ENCODE results near the gene CSH1.
"Not testable (repeated sequence)": the region's sequence is repeated elsewhere in the genome, so short reads cannot be mapped to it uniquely, and the experiment has no call there.

CSH1 gene

GRCh38 chr17:63903787-63904201, 7.4 kb upstream of the CSH1 start:
- not testable (repeated sequence) for DNase-seq (ENCODE audit: low spot score)

GRCh38 chr17:63901971-63902370, 5.6 kb upstream of the CSH1 start:
- DNase-seq (ENCODE audit: low spot score) = not testable (repeated sequence)

- DNase-seq (ENCODE audit: low spot score) = peak; percentile 37
Observed at GRCh38 chr17:63898899-63899798, 2.8 kb upstream of the CSH1 start.

GRCh38 chr17:63894821-63895220, 1.6 kb downstream of the CSH1 start:
- not testable (repeated sequence) for DNase-seq (ENCODE audit: low spot score)

- not testable (repeated sequence) for DNase-seq (ENCODE audit: low spot score)
Observed at GRCh38 chr17:63894021-63894420, 2.4 kb downstream of the CSH1 start.

GRCh38 chr17:63892316-63893037, 3.9 kb downstream of the CSH1 start:
- DNase-seq (ENCODE audit: low spot score) = not testable (repeated sequence)

- not testable (repeated sequence) for DNase-seq (ENCODE audit: low spot score)
Observed at GRCh38 chr17:63889026-63889848, 7.1 kb downstream of the CSH1 start.

- DNase-seq (ENCODE audit: low spot score) = not testable (repeated sequence)
Observed at GRCh38 chr17:63885119-63885518, 11.3 kb downstream of the CSH1 start.

GRCh38 chr17:63882626-63883126, 13.7 kb downstream of the CSH1 start:
- not testable (repeated sequence) for DNase-seq (ENCODE audit: low spot score)

GRCh38 chr17:63881935-63882601, 14.3 kb downstream of the CSH1 start, which contains the start of gene GH2:
TSS of gene GH2 (minus strand) at chr17:63881944. CDS start at chr17:63881801, 143 bp downstream.
- peak; percentile 45 for DNase-seq (ENCODE audit: low spot score)

- DNase-seq (ENCODE audit: low spot score) = not testable (repeated sequence)
Observed at GRCh38 chr17:63881337-63881736, 15.0 kb downstream of the CSH1 start.

GRCh38 chr17:63880706-63881105, 15.7 kb downstream of the CSH1 start:
- no peak for DNase-seq (ENCODE audit: low spot score)

GRCh38 chr17:63878413-63878812, 18.0 kb downstream of the CSH1 start:
- not testable (repeated sequence) for DNase-seq (ENCODE audit: low spot score)

- DNase-seq (ENCODE audit: low spot score) = not testable (repeated sequence)
Observed at GRCh38 chr17:63874693-63875092, 21.7 kb downstream of the CSH1 start.

GRCh38 chr17:63874061-63874626, 22.2 kb downstream of the CSH1 start:
- DNase-seq (ENCODE audit: low spot score) = not testable (repeated sequence)

GRCh38 chr17:63873577-63873976, 22.8 kb downstream of the CSH1 start, which contains the start of gene CSH2:
TSS of gene CSH2 (minus strand) at chr17:63873677. CDS start at chr17:63873614, 63 bp downstream.
- not testable (repeated sequence) for DNase-seq (ENCODE audit: low spot score)

- not testable (repeated sequence) for DNase-seq (ENCODE audit: low spot score)
Observed at GRCh38 chr17:63871646-63872365, 24.6 kb downstream of the CSH1 start.

GRCh38 chr17:63870292-63870665, 26.1 kb downstream of the CSH1 start:
- DNase-seq (ENCODE audit: low spot score) = not testable (repeated sequence)

GRCh38 chr17:63869491-63870291, 26.7 kb downstream of the CSH1 start:
- not testable (repeated sequence) for DNase-seq (ENCODE audit: low spot score)

Measured in CD4-positive, alpha-beta T cell treated with Interleukin-6 at 100 ng/mL for 8 hours (primary cell).